GM19438 (cell line): ENCODE data around the gene CD58.

Experiments
- ATAC-seq: cut with Tn5 transposase; IDR thresholded peaks from one replicate; pipeline ENCODE4 v1.9.1; 2021; ENCODE audit warnings: low read depth; ENCODE audit not compliant: unreplicated experiment

CD58 gene

DNA sequence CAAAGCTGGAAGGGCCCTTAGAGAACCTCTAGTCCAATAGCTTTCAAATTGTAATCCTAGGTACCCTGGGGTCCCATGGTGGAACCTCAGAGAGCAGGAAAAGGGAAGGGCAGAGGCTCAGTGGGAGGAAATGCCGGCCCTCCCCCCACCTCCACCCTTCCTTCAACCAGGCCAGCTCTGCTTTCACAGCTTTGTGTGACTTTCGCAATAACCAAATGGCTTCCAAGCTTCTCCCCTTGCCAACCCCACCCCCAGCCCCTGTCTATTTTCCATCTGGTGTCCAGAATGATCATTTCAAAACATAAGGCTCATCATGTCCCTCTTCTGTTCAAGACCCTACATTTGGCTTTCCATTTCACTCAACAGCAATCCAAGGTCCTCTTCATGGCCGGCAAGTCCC is 74.4 kb downstream of the CD58 start:
- ATAC-seq = no peak

DNA sequence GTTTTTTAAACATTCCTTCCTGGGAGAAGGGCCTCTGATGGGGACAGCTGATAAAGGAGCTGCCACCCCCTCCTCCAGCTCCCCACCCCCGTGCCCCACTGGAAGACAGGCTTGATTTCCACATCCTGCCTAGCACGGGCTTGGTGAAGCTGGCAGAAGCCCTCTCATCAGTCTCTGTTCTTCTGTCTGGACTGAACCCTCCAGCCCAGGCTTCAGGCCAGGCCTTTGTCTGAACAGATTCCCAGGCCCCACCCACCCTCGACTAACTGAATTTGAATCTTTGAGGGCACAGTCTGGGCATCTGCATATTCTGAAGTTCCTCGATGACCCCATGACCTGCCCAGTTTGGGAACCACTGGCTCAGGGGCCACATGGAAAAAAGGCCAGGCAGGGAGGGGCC is 75.3 kb downstream of the CD58 start:
- no peak for ATAC-seq

DNA sequence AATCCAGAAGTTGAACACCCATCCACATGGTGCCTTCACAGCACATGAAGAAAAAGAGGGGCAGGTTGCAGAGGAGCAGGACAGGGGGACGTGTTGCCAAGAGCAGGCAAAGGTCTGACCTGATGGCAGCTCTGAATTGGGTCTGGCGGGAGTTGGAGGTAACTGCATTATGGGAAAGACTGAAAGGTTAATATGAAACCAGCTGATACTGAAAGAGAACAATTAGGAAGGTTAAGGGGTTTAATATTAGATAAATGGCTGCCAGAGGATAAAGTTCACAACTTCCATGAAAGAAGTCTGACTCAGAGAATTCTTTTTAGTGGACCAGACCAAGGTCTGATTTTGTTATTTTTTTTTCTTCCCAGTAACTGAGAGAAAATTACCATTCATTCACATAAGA is 76.1 kb downstream of the CD58 start:
- ATAC-seq = no peak

DNA sequence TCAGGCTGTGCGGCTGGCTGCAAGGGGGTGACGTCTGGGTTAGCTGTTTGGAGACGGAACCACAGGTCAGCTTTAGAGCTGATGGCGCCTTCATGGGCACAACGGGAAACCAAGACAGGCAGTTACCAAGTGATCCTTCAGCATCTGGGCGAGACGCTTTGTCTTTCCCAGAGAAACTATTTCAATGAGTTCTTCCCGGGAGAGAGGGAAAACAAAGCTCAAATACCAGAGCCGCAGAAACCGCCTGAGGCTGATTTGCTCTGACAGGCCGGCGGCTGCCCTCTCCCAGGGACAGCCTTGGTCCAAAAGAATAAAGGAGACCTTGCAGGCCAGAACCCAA is 76.5 kb downstream of the CD58 start:
- no peak for ATAC-seq

DNA sequence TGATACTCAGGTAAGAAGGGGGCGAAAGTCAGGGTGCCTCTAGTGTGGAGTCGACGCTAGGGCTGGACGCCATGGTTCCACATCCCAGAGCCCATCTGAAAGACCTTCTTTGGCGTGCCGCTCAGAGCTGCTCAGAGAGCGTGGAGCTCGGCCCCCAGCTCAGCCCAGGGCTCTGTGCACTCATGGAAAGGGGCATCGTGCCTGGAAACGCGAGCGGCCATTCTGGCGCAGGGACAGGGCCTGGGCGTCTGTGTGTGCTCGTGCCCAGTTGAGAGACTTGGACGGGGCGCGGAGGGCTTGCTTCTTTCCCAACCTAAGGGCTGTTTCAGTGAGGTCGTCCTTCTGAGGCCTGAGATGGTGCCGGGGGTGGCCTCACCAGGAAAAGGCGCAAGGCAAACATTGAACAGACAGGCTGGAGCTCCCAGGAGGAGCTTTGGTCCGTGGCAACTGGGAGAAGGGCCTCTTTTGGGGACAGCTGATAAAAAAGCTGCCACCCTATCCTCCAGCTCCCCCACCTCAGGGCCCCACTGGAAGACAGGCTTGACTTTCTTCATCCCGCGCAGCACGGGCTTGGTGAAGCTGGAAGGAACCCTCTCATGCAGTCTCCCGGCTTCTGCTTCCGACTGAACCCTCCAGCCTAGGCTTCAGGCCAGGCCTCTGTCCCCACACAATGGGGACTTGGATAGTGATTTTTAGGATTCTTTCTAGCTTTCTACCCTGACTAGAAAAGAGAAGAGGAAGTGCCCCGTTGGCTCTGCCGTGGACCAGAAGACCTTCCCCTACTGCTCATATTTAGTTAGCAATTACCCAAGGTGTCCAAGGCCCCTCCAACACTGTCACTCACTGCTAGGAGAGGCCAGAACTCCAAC is 77.1 kb downstream of the CD58 start:
- ATAC-seq = no peak

DNA sequence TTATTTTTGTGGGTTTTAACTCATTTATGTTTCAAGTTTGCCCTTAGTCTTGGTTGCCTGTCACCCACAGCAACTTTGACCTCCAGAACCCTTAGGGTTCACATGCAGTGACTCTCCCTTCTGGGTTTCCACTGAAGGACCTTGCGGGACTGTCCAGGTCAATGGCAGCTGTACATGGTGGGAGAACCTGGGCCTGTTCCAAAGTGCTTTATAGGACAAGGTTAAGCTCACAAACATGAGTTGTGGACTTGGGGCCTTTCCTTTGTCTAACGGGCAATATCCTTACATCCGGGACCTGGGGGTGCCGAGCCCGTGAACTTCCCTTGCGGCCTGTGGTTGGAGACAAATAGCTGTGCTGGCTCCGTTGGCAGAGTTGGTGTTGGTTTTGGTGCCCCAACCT is 77.8 kb downstream of the CD58 start:
- no peak for ATAC-seq

DNA sequence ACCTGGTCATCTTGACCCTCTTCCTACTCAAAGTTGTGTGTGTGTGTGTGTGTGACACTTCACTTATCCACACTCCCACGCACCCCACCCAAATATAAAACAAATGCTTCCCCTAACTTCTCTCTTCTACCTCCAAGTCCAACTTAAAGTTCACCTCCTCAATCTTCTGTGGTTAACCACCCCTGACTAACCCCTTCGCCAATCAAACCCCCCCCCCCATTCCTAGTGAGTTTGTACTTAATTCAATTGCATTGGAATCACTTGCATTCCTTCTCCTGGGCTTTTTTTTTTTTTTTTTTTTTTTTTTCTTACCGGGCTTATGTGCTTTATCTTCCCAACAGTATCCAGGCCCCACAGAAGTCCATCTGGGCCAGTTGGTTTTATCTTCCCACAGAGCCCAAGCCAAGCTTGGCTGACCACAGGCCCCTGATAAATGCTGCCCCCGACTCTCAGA is 78.4 kb downstream of the CD58 start:
- no peak for ATAC-seq

DNA sequence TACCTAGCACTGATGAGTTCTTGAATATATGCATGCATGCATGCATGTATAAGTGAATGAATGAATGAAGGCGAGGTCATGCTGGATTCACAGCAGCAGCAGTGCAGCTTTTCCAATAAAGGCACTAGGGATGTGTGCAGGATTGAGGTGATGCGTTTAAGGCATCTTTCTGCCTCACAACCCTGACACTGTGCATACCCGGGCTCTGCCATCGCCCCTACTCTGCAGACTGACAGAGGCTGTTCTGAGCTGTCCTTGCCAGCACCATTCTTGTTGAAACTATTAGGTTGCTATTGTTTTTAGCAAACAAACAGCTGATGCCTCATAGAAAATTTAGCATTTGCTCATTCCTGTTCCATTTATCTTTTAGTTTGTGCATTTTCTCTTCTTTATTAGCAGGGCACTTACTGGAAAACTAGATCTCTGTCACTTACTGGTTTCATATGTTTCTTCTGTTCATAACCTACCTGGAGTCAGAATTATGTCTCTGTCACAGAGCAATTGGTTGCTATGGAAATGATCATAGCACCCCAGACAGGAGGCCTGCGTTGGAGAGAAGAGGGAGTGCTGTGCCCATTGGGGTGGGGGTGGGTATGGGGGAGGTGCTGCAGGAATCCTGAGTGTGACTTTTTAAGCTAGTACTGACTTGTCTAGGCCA is 79.0 kb downstream of the CD58 start:
- ATAC-seq = no peak

DNA sequence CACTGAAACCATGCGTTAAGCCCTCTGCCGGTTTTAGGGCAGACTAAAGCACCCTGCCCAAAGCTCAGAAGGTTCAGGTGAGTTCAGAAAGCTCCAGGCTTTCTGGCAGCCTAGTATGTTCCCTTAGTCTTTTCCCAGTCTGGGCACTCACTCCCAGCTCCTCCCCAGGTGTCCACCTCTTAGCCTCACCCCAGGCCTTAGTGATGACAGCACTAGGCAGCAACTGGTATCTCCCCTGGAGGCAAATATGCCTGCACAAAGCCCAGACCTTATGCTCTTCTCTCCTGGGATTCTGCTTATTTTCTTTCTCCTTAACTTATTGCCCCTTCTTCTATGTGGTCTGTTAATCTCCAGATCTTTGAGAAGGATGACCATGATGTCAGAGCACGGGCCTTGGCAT is 80.2 kb downstream of the CD58 start:
- no peak for ATAC-seq

DNA sequence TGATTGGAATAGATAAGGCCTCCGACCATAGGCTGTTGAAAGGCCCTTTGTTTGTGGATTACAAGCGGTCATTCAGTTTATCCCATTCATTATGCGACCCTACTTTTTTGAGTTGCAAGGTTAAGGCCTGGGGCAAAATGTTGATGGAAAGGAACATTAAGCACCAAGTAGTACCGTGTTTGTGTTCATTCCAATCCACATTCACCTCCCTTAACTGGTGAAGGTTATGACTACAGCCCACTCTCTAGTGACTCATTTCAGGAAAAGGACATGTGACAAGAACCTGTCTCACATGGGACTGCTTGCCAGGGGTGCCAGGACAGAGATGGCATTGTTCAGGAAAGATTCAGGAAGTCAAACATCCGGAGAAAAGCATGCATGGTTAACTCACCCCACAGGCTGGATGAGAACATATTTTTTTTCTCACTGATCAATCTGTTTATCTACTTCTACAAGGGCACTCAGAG is 81.6 kb downstream of the CD58 start:
- ATAC-seq = no peak

DNA sequence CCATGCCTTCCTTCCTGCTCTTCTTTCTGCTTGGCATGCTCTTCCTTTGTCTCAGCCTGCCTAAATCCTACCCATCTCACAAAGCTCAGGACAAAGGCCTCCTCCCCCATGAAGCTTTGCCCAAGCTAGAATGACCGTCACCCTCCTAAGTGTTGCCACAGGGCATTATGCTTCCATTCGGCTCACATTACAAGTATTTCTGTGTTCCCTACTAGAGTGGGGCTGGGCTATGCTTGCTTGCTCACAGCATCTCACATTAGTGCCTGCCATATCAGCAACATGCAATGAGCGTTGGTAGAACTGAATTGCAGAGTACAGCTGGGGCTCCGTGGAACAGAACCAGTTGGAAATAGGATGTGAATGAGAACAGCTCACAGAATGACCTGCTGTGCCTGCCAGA is 82.8 kb downstream of the CD58 start:
- ATAC-seq = no peak

DNA sequence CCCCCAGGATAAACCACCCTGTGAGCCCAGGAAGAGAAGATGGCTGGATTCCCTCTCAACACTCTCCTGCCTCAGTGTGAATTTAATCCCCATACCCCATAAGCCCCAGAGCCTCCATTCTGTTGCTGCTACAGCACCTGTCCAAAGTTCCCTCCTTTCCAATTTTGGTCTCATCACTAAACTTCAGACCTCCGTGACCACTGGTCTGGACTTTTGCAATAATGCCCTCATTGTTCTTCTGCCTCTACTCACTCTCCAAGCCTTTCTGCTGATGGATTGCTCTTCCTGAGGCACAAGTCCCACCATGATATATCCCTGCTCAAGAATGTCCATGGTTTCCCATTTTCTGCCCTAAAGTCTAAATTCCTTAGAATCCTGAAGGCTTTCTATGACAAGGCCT is 83.2 kb downstream of the CD58 start:
- no peak for ATAC-seq

DNA sequence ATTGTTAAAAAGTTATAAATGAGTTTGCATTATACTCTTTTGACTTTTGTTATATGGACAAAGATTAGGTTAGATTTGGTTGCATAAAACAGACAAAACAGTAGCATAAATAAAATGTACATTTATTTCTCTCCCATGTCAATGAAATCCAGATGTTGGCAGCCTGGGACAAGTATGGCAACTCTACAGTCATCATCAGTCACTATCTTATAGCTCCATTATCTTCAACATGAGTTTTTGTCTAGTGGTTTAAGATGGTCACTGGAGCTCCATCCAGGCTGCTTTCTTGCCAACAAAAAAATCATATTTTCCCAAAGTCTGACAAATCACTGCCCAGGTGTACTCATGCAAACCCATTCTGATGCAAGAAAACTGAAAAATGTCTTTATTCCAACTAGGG is 83.8 kb downstream of the CD58 start:
- no peak for ATAC-seq

DNA sequence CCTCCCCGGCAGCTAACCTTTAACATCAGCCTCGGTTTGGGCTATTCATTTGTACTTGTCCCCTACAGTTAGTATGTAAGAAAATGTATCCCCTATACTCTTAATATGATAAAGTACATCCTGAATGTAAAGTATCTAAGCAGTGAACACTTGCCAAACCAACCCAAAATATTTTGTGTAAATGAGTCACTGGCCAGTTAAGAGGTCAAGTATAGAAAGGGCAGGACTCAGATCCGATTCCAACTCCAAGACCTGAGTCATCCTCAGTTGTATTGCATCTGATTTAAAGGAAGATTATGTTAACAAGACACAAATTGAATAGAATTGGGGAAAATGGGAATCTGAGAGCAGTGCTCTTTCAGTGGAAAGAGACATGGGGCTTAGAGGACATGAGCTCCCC is 84.4 kb downstream of the CD58 start:
- ATAC-seq = no peak

DNA sequence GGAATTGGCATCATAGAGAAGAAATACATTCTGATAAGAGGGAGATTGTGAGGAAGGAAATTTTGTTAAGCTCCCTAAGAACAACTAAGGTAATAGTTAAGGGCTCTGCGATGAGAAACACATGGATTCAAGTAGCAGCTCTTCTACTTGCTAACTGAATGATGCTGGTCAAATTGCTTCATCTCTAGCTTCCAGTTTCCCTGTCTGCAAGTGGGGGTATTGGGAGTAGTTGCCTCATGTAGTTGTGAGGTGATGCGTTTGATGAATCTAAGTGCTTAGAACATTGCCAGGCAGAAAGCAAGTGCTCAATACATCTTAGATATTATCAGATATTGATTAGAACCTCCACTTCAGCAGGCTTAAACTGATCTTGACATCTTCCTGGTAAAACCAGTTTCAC is 84.8 kb downstream of the CD58 start:
- no peak for ATAC-seq

DNA sequence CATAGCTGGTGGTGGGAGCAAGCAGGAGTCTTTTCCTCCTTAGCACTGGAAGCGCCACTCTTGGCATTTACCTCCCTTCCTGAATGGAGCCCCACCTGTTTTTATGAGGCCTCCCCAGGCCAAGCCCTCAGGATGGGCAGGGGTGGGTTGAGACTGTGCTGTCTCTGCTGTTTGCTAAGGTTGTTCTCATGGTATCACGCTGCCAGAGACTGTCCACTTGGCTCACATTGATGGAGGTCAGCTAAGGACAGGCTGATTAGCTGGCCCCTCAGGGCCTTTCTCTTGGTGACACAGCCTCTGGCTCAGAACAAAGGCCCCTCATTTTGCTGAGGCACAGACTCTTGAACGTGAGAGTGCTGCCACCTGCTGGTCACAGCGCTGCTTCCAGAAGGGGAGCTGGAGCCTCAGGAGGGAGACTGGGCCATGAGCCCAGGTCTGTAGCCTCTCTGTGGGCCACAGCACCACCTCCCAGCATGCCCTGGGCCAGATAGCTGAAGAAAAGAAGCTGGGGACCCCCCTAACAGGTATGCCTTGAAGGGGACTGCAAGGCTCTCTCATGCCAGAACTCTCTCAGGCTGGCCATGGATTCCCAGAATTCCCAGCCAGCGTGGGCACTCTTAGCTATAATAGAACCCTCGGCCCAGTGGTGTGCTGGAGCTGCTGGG is 85.6 kb downstream of the CD58 start:
- ATAC-seq = peak; percentile 80

DNA sequence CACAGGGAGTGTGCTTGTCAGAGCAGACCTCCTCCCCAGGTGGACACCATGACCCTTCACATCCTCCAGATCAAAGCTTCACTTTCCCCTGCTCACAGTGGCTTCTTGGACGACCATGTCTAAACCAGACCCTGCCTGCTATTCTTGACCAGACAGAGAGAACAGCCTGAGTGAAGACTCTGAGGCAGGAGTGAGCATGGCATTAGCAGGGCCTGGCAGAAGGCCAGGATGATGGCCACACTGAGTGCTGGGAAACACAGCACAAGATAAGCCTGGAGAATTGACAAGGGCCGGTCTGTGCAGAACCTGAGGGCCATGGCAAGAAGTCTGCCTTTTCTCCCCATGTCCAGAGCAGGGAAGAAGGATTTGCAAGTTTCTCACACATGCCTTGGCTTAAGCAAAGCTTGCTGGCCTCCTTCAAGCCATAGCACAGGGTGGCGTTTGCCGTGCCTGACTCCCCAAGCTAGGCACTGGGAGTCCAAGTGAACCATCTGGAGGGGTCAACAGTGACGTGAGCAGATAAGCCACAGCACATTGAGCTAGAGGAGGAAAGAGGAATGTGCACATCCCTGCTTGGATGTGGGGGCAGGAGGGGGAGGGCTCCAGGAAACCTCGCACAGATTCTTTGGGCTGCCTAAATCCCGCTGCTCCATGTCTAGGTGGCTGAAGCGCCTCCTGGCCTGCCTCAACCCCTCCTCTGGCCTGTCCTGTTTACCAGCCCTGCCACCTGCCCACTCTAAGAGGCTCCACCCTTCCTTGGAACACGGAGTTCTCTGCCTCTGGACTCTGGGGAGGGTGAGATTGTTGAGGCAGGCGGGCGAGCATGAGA is 87.1 kb downstream of the CD58 start:
- no peak for ATAC-seq

DNA sequence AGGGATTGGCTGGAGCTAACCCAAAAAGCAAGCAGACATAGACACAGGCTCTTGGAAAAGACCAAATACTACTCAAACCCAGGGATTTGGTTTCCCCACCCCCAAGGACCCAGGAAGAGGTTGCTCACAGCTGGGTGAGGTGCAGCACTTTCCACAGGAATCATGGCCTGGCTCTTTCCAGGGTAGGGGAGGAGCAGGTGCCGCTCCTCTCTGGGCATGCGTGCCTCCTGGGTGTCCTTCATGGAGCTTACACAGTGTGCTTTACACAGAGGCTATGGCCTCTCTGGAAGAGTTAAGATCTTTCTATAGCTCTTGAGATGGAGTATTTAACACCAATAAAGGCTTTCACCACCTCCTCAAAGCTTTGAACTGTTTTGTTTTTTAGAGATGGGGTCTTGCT is 88.3 kb downstream of the CD58 start:
- no peak for ATAC-seq

DNA sequence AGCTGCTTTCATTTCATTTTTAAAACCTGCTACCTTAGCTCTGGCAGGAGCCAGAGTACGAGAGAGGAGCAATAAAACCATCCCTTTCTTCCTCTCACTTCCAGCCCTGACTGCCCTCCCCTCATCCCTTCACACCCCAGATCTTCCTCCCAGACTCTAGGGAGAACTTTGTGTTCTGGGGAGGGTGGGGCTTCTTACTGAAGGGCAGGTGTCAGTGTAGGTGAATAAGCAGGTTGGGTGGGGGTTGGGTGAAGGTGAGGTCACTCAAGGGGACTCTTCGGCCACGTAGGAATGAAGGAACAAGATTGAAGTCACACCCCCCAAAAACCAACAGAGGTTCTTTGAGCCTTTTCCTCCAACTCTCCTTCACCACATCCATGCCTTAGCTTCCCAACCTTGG is 88.9 kb downstream of the CD58 start:
- no peak for ATAC-seq

DNA sequence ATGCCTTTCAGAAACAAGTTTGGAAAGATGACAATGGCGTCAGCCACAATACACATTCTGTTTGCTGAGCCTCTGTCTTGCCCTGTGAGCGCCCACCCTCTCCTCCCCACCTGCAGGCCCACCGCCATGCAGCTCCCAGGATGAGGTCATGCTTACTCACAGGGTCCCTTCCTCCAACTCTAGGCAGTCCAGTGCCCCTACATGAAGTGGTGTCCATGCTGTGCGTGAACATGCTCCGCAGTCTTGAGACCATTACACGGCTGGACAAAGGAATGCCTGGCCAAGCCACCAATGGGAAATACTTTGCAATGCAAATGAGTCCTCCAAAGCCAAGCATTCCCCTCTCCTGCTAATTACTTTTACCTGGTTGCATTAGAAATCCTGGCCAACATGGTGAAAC is 92.2 kb downstream of the CD58 start:
- no peak for ATAC-seq

DNA sequence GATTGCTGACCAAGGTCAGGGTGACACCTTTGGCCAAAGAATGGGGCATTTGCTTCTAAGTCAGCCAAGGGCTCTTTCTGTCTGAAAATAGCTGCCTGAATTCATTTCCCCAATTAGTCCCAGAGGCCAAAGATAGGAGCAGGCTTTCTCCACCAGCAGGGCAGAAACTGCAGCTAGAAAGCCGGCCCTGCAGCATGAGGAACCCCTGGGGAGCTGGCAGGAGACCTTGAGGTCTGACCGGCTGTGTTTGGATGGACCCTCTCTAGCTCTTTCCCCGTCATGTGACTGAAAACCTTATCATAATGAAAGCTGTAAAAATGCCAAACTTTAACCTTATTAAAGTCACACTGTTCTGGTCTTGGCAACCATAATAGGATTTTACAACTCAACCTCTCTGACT is 93.4 kb downstream of the CD58 start:
- no peak for ATAC-seq
